ENCODE results near the gene RHBDD1. TPM values are rescaled to one million over a fixed set of nuclear protein-coding genes. Genes with fewer than 3 reads are reported as not detected.

The RHBDD1 gene
- total and polyA plus RNA-seq, 2 donors (not counting 1 experiment from before 2014, with no cell fraction given) = 21.2 to 128 TPM

- WGBS (ENCODE audit: insufficient coverage) = no CpG with 5 or more reads among the region's 1 CpG
- intact Hi-C loops (cut with micrococcal nuclease) = loop anchor here (1.0 kb wide), 1 partner anchor 172 kb away; no protein-coding TSS in a partner anchor
- POLR2A ChIA-PET = no interaction called here
These were observed 22.6 kb upstream of the RHBDD1 start for GRCh38 chr2:226813148-226813701.

More at GRCh38 chr2:226813148-226813701, 22.6 kb upstream of the RHBDD1 start:
- Histone ChIP-seq H2AFZ (ENCODE audit: insufficient read depth, low read depth, low read length, poor library complexity, severe bottlenecking) (no peak overlapping the region), H3K27me3 (replicated peaks in 1 of 4; ENCODE audit: control extremely low read depth in 1 of 4, control insufficient read depth in 3 of 4, insufficient read depth in 4 of 4, low read length in 3 of 4) (peaks cover 0 to 13% (median 5%) of the 10 kb centered on the region in 4 experiments), H3K9ac (ENCODE audit: low read length) (no peak overlapping the region), H4K20me1 (ENCODE audit: control insufficient read depth, insufficient read depth, low read length, poor library complexity, severe bottlenecking) (no peaks in the 10 kb centered on the region), H3K27ac (ENCODE audit: low read length in 2 of 2) (no peak overlapping the region), H3K36me3 (replicated peaks in 1 of 2; ENCODE audit: control extremely low read depth in 1 of 2, control insufficient read depth in 1 of 2, extremely low read depth in 1 of 2, insufficient read depth in 2 of 2, low read length in 1 of 2) (no peaks in the 10 kb centered on the region), H3K79me2 (ENCODE audit: control insufficient read depth, insufficient read depth, low read length) (no peaks in the 10 kb centered on the region), H3K4me1 (ENCODE audit: control insufficient read depth in 2 of 2, insufficient read depth in 2 of 2, low read length in 2 of 2) (no peaks in the 10 kb centered on the region), H3K4me3 (ENCODE audit: control extremely low read depth in 1 of 5, extremely low read depth in 1 of 5, insufficient read depth in 1 of 5, low read depth in 2 of 5, low read length in 4 of 5) (no peak overlapping the region), H3K9me3 (ENCODE audit: control extremely low read depth in 1 of 3, control insufficient read depth in 2 of 3, insufficient read depth in 1 of 3, low read length in 2 of 3) (peaks cover 0 to 1% (median 0%) of the 10 kb centered on the region in 3 donors), H3K4me2 (replicated peaks; ENCODE audit: low read depth, low read length, poor library complexity, severe bottlenecking) (no peak overlapping the region)
- ATAC-seq (ENCODE audit: low read depth) = no peak
- DNase-seq = peak; percentile 40
- CTCF ChIA-PET = interaction anchor here (0.8 to 2.9 kb wide), 2 partner anchors 12 to 171 kb away, joined by 4 to 25 read pairs; no protein-coding TSS in a partner anchor
- Mint-ChIP-seq H3K27ac (no peak overlapping the region), H3K9me3 (ENCODE audit: insufficient read depth) (peaks cover 2% of the 10 kb centered on the region), H3K4me3 (no peak overlapping the region), H3K27me3 (peaks cover 27% of the 10 kb centered on the region), H3K4me1 (no peaks in the 10 kb centered on the region)
- peak; percentile 16 for TF ChIP-seq CTCF (IDR thresholded peaks at IDR 0.05)
- no peak for TF ChIP-seq EZH2 (IDR thresholded peaks at IDR 0.05; ENCODE audit: borderline replicate concordance, insufficient read depth, low read depth, low read length, poor library complexity, severe bottlenecking)
